NCI-H2171 treated with DMSO at 0.1 percent for 48 hours (cell line): ENCODE results near the gene FGGY.
"Not testable (repeated sequence)": the region's sequence is repeated elsewhere in the genome, so short reads cannot be mapped to it uniquely, and the experiment has no call there.

Experiments
- DNase-seq: peaks from one replicate; lab custom pipeline; 2025; lab: John Stamatoyannopoulos, UW

The FGGY gene, protein sequence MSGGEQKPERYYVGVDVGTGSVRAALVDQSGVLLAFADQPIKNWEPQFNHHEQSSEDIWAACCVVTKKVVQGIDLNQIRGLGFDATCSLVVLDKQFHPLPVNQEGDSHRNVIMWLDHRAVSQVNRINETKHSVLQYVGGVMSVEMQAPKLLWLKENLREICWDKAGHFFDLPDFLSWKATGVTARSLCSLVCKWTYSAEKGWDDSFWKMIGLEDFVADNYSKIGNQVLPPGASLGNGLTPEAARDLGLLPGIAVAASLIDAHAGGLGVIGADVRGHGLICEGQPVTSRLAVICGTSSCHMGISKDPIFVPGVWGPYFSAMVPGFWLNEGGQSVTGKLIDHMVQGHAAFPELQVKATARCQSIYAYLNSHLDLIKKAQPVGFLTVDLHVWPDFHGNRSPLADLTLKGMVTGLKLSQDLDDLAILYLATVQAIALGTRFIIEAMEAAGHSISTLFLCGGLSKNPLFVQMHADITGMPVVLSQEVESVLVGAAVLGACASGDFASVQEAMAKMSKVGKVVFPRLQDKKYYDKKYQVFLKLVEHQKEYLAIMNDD

DNA sequence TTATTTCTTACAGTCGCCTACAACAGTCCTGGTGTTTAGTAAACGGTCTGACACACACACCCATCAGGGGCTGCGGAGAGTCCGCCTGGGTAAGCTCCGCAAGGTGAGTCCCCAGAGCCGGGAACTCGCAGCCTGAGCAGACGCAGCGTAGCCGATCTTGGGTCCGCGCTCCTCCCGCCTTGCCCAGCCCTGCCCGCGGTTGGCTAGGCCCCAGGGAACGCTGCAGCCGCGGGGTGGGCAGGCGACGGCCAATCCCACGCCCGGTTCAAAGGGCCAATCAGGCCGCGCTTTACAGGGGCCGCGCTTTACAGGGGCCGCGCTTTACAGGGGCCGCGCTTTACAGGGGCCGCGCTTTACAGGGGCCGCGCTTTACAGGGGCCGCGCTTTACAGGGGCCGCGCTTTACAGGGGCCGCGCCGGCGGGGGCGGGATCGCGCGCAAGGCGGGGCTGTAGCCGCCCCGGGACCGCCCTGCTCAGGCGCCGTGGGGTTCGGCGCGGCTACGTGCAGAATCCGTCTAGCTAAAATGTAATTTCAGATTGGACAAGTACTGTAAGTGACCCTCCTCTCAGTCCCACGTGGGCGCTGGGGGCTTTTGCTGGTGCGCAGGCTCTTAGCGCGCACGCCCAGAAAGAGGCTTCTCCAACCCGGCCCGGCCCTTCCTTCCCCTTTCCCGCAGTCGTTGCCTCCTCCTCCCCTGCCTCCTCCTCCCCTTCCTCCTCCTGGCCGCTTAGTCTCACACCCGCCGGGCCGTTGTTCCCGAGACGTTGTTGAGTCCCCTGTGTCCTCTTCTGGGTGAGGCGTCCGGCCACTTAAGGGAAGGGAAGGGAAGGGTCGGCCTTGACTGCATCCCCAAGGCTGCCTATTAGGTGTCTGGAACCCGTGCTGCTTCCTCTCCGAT is at the start of gene FGGY:
Gene FGGY, plus strand, starts transcription at position 737 of the 899 bp plus-strand sequence. CDS start 24,456 bp downstream, outside the sequence.
- DNase-seq, result peak; percentile 98

DNA sequence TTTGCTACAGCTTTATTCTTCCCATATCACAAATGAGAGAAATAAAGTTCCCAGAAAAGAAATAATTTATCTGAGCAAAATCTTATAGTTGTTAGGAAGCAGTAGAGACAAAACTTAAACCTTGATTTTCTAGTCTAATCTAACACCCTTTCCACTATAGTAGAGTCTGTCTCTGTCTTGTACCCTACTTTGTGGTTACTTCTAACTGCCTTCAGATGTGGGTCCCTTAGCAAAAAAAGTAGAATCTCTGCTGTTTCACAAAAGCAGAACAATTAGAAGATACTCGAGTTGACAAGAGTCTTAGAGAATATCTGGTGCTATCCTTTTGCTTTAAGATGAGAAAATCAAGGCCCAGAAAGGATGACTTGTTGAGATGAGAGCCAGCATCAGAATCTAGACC is 48.1 kb upstream of the FGGY start:
- no peak for DNase-seq

DNA sequence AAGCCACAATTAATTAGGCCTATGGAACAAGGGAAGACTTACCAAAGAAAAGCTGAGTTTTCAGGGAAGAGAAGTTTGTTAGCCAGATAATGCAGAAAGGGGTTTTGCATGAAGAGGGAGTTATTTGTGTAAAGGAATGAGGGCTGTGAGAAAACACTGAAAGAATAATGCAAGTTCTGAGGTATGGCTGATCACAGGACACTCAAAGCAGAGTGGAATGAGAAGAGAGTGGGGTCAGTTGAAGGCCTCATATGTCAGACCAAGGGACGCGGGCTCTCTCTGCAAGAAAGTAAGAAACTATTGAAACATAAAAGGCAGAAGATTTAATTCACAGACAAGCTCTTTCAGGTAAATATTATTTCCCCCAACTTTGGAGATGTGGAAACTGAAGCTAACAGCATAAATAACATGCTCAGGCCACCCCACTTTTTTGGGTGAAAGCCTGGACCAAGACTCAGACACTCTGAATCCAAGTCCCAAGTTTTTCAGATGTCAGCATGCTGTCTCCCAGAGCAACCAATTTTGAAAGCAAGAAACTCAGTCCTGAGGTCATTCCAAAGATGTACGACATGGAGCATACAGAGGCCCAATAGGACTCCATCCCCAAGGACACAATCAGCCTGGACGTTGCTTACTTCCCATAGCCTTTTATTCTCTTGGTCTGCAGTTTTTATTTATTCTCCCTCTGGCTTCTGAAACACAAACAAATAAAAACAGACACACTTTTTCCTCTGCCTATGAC is 47.3 kb upstream of the FGGY start:
- no peak for DNase-seq

DNA sequence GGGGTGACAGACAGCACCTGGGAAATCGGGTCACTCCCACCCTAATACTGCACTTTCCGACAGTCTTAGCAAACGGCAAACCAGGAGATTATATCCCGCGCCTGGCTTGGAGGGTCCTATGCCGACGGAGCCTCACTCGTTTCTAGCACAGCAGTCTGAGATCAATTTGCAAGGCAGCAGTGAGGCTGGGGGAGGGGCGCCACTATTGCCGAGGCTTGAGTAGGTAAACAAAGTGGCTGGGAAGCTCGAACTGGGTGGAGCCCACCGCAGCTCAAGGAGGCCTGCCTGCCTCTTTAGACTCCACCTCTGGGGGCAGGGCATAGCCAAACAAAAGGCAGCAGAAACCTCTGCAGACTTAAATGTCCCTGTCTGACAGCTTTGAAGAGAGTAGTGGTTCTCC is 45.8 kb upstream of the FGGY start:
- not testable (repeated sequence) for DNase-seq

DNA sequence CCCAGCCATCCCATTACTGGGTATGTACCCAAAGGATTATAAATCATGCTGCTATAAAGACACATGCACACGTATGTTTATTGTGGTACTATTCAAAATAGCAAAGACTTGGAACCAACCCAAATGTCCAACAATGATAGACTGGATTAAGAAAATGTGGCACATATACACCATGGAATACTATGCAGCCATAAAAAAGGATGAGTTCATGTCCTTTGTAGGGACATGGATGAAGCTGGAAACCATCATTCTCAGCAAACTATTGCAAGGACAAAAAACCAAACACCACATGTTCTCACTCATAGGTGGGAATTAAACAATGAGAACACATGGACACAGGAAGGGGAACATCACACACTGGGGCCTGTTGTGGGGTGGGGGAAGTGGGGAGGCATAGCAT is 40.5 kb upstream of the FGGY start:
- DNase-seq, result not testable (repeated sequence)

DNA sequence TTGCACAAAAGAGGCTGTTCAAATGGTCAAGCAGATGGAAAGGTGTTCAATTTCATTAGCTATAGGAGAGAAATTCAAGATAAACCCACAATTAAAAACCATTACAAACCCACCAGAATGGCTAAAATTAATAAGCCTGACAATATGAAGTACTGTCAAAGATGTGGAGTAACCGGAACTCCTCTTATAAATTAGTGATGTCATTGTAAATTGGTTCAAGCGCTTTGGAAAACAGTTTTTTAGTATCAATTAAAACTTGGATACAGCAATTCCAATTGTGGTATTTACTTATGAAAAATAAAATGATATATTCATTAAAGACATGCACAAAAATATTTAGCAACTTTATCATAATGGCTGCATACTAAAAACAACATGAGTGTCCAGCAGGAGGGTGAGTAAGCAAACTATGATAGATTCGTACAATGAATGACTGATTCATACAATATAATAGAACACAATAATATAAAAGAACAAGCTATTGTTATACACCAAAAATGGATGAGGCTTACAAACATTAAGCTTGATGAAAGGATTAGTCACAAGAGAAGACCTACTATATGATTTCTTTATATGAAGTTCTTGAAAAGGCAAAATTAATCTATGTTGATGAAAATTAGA is 38.4 kb upstream of the FGGY start:
- DNase-seq, result no peak

DNA sequence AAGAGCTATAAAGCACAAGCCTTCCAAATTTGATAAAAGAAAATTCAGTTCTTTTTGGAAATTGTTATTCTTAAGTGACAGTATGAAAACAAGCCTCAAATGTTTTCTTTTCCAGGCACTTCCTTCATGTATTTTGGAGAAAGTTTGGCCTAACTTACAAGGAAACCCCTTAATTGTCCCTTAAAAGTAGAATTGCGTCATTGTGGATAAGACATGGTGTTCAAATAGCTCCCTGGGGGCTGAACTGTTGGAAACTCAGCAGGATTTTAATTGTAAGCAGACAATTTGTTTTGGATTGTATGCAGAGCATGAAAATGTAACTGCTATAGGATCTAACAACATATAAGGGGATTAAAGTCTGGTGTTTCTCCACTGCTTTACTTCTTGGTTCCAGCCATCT is 35.4 kb upstream of the FGGY start:
- no peak for DNase-seq

DNA sequence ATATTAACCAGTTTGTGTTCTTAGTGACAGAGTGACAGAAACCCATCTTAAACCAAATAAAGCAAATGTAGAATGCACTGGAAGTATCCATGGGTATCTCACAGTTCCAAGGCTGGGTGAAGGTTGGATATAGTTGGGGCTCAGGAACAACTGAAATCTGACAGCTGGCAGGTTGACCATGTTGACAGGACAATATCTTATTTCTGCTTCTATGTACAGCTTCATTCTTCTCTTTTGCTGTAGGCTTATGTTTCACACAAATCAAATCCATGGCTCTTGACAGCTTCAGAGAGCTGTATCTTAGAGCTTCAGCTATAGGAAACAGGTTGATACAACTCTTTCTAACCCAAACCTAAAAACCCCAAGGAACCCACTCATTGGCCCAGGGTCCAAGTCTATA is 34.3 kb upstream of the FGGY start:
- DNase-seq, result no peak

DNA sequence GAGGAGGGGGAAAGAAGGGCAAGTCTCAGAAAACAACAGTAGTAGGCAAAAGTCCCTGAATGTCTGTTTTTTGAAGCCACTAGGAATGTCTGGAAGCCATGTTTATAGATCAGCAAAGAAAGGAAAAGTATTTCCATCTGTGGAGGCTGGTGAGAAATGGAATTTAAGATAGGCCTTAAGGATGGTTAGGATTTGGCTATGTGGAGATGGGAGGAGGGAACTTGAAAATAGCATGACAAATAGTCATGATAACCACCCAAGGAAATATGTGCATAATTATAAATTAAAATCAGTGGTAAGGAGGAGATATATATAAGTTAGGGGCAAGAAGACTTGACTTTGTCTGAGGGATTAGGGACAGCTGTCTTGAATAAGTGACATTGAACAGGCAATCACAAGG is 33.8 kb upstream of the FGGY start:
- no peak for DNase-seq

DNA sequence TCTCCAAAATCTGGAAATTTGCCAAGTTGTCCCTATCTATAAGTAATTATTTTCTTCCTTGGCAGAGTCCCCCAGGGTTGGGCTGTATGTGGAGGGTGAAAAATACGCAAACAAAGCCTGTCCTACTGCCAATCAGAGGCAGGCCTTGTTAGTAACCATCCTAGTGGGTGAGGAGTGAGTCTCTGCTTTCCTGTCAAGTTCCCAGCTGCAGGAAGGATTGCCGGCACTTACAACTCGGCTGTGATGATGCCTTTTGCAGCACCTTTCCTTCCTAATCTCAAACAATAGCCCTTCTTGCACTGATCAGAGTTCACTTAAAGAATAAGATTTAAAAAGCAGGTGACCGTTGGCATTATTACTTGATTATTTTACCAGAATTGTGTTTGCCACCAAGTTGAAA is 31.3 kb upstream of the FGGY start:
- DNase-seq, result no peak

DNA sequence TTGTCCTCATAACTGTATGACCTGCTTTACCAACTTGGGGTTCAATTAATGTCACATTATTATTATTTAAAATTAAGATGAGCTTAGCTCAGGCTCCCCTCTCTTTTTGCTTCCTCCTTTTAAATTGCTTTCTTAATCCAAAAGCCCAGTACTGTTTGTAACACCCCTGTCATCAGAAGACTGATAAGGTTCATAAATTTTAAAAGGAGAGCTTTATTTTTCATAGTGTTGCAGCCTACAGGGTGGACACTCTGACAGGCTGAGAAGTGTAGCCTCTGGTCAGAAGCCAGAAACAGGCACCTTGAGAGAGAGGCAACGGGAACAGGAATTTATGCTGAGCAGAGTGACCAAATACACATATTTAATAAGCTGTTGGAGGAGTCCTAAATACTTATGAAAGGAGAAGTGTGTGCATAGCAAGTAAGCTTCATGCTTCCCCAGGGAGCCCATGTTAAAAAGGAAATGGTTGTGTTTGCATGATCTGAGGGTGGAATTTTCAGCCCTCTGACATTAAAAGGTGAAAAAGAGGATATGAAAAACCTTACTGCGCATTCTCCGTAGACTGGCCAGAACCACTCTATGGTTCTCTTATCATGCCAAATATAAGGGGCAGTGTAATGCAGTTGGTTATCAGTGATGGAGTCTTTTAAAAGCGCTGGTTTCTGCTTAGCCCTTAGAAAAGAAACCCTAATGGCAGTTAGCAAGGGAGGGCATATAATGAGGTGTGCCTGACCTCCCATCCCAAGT is 30.5 kb upstream of the FGGY start:
- no peak for DNase-seq

DNA sequence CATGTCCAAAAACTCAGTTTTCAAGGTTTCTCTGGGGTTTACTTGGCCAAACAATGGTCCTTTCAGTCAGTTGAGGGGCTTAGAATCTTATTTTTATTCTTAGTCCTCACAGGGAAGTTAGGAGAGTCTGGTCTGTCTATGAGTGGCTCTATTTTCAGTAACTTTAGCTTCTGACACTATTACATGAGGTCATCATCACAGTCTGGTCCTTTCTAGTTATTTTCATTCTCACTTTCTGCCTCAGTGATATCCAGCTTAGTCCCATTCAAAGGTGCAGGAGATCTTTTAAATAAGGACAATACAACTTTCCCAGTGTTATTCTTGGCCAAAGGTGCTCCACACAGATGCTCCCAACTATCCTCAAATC is 30.0 kb upstream of the FGGY start:
- DNase-seq, result no peak

DNA sequence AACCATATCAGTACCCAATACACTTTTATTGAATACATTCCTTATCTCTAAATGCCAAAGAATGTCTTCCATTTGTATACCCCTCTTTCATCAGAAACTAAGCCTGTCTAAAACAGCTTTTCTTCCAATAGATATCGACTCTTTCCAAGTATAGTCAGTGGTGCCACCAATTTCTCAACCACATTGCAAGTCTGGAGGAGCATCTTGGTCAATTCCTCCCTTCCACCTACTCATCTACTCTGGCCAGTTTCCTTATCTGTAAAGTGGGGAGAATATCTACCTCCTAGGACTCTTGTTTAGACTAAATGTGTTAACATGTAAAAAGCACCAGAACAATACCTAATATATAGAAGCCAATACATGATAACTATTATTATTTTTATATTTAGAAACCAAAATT is 28.5 kb upstream of the FGGY start:
- no peak for DNase-seq

DNA sequence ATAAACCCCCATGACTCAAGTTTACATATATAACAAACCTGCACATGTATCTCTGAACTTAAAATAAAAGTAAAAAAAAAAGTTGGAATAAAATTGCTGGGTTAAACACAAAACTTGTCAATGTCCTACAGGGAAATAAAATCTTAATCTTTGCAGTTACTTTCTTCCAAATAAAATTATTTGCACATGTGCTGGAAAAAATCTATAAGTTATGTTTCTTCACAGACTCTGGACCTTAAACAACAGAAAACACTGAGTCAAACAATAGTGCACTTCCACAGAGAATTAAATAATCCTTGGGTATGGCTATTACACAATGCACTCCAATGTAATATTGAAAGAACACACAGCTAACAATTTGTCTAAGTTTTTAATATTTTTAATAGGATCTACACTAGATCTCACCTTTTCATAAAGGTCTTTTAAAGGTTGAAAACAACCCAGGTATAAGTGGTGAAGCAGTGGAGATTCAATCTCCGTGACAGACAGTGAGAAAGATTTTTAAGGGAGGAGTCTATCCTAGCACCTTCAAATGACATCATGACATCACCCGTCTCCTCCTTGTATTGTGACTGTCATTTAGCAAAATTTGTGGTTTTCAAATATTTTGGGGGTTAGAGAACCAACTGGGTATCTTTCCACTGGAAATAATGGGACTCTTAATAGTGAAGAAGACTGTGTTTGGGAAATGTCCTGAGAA is 25.2 kb upstream of the FGGY start:
- DNase-seq, result no peak

DNA sequence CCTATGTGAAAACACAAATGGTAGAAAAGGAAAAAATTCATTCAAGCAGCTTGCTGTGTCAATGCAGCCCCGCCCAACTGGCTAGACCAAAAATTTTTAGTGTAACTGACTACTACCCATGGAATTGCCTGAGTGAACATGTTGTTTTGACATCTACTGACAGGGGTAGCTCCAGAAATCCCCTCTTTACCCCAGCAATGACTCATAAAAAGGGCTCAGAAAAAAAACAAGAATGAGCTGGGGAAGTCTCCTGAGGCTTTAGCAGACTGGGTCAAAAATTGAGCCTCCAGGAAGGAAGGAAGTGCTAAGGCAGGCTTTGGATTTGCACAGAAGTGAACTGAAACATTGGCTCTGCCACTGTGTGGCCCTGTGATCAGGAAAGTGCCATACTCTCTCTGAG is 24.4 kb upstream of the FGGY start:
- no peak for DNase-seq

DNA sequence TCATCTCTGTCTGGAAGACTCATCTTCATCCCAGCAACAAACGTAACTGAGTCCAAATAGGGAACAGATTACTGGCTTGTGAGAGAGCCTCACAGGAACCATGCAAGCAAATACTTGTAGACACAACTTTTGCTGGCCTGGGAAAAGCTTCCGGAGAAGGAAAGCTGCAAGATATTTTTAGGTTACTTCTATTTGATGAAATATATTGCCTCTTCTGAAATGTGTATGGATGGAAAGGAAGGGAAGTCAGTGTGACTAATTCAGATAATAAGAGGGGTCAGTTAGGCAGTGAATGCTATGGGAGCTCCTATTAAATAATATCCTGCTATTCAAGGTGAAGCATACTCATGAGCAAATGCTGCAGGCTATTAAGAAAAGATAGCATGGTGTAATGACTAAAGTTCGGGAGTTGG is 20.4 kb upstream of the FGGY start:
- no peak for DNase-seq

DNA sequence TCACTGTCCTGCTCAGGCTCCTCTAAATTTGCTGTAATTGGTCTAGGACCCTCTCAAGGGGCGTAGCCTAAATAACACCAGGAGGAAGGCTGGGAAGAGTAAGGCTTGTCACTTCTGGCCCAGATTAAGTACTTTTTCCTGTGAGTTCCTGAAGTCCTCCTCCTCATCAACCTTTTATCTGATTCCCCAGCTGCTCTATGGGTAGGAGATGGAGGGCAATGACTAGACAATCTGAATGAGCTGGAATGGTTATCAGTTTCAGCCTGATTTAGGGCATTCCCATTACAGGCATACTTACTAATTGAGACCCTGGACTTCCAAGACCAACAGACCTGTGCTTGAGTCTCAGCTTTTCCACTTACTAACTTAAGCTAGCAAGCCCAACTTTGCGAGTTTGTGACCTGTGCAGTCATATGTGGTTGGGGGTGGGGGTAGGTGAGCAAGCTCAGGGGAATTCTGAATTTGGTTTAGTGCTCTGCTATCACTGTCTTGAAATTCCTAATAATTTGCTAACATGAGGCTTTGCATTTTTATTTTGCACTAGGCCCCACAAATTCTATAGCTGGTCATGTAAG is 18.0 kb upstream of the FGGY start:
- no peak for DNase-seq

DNA sequence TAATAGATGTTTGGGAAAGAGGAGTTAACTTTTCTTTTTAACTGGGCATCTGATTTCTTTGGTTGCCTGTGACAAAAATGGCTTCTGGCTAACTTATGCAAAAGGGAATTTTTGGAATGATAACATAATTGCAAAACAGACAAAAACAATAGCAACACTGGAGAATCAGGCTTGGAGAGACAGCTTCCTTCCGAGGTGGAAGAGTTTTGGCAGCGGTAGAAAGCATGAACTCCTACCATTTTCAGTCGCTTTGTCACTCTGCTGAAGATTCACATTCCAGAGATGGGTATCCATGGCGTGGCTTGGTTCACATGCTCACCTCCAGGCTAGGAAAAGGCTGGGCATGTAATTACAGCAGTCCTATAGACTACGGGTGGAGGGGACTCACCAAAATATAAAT is 17.2 kb upstream of the FGGY start:
- DNase-seq, result no peak

DNA sequence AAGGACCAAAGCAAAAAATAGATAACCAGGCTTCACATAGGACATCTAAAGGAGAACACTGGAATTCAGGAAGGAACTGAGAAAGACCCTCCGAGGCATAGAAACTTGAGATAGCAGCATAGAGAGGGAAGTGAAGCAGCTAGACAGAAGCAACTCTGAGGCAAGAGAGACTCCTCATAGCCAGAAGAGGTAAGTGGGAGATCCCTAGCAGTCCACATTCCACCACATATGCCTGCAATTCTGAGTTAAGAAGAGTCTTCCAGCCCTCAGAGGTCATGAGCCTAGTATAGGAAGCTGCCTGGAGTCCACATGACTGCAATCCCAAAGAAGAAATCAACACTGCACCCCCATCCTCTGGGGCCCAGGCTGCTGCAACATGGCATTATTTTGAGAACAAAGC is 13.9 kb upstream of the FGGY start:
- DNase-seq, result no peak

DNA sequence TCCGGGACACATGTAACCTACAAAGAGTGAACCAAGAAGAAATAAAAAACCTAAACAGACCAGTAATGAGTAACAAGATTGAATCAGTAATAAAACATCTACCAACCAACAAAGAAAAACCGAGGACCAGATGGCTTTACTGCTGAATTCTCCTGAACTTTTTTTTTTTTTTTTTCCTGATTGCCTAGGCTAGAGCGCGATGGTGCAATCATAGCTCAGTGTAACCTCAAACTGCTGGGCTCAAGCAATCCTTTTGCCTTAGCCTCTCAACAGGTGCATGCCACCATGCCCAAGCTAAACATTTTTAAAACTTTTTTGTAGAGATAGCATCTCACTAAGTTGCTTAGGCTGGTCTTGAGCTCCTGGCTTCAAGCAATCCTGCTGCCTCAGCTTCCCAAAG is 11.2 kb upstream of the FGGY start:
- peak; percentile 74 for DNase-seq
